GM12892 (cell line): ENCODE results near the gene KCTD8. TPM values are rescaled to one million over a fixed set of nuclear protein-coding genes. Genes with fewer than 3 reads are reported as not detected.

ENCODE experiments used
- DNase-seq: peaks from one replicate; pipeline ENCODE4 v3.0.0; 2011; ENCODE audit not compliant: insufficient read length
- FAIRE-seq: peaks from 2 replicates; lab custom pipeline; 2011; peaks lifted over from hg19 to GRCh38; lab: Jason Lieb, UNC
- POLR2A ChIP-seq: IDR thresholded peaks from 2 replicates; pipeline ENCODE4 v1.6.1; 2011; ENCODE audit warnings: low read depth, low read length, control low read depth
- POLR2AphosphoS5 ChIP-seq: IDR thresholded peaks from 2 replicates; pipeline ENCODE4 v1.6.1; 2011; ENCODE audit warnings: low read depth, low read length, control low read depth
- TAF1 ChIP-seq: IDR thresholded peaks from 2 replicates; pipeline ENCODE4 v1.6.1; 2011; ENCODE audit warnings: low read depth, mild to moderate bottlenecking, control low read depth, low read length, borderline replicate concordance
- polyA plus RNA-seq: library from polyadenylated mRNA; unstranded; fragments of >200 nt; gene quantifications from one replicate; pipeline ENCODE4 v1.2.1, GENCODE V29; 2012; ENCODE audit warnings: missing spikeins, inconsistent platforms; ENCODE audit not compliant: missing spikeins

The KCTD8 gene
- polyA plus RNA-seq: not detected

- FAIRE-seq: no peak
- no peak for TF ChIP-seq TAF1
- peak; percentile 54 for DNase-seq
These were observed at the start of gene KCTD8 for GRCh38 chr4:44448521-44449461. Gene KCTD8, minus strand, starts transcription at chr4:44448809.

DNA sequence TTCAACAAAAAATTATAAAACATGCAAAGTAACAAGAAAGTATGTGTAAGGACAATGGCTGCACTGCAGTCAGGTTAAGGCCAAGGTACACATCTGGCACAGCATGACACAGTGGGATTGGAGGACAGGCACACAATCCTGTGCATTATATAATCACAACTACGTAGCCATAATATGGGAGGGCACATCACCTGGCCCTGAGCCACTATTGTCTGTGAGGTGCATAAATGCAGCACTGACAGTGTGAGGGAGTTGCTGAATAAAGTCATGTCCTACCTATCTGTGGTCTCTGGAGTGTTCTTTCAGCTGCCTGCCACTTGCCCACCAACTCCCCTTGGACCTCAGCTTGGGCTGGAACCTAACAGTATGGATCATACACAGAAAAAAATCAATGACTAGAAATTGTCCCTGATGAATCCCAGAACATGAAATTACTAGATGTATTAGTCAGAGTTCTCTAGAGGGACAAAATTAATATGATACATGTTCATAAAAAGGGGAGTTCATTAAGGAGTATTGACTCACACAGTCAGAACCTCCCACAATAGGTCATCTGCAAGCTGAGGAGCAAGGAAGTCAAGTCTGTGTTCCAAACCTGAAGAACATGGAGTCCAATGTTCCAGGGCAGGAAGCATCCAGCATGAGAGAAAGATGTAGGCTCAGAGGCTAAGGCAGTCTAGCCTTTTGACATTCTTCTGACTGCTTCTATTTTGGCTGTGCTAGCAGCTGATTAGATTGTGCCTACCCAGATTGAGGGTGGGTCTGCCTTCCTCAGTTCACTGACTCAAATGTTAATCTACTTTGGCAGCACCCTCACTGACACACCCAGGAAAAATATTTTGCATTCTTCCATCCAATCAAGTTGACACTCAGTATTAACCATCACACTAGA is 46.4 kb upstream of the KCTD8 start:
- FAIRE-seq (no peak), DNase-seq (no peak)
- no peak for TF ChIP-seq POLR2A
- TF ChIP-seq POLR2AphosphoS5: no peak
- no peak for TF ChIP-seq TAF1

- FAIRE-seq: no peak
- TF ChIP-seq POLR2A (no peak), POLR2AphosphoS5 (no peak), TAF1 (no peak)
- no peak for DNase-seq
These were observed 45.3 kb upstream of the KCTD8 start for GRCh38 chr4:44493924-44494323.

DNA sequence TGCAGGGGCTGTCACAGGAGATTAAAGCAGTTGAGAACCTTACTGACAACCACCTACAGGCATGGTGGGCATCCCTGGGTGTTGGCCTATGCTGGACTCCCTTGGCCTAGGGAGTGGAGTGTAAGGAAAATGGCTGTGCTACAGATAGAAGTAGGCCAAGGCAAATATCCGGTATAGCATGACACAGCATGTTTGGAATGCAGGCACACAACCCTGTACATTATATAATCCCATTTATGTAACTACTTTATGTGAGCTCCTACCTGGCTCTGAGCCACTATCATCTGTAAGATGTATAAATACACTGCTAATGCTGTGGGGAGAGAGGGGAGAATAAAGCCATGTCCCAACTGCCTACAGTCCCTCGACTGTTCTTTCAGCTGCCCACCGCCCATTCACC is 38.7 kb upstream of the KCTD8 start:
- FAIRE-seq (no peak), DNase-seq (no peak)
- no peak for TF ChIP-seq POLR2AphosphoS5
- TF ChIP-seq TAF1: no peak
- TF ChIP-seq POLR2A: no peak

- no peak for TF ChIP-seq POLR2A
- no peak for TF ChIP-seq TAF1
- TF ChIP-seq POLR2AphosphoS5: no peak
- no peak for DNase-seq
- FAIRE-seq: no peak
These were observed 31.1 kb upstream of the KCTD8 start for GRCh38 chr4:44479731-44480130.

DNA sequence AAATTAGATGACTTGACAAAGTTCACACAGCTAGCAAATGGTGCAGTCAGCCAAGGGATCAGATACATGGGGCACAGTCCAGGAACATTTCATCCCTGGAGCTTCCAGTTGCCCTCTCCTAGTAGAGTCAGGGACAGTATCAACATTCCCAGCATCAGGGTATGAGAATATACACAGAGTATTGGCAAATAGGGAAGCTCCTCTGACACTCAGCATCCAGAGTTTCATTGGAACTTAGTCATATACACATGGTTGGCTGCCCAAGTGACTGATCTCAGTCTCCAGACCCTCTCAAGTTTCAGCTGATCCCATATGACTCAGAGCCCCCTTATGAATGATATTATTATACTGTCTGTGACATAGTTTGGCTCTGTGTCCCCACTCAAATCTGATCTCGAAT is 13.7 kb upstream of the KCTD8 start:
- FAIRE-seq: no peak
- no peak for DNase-seq

DNA sequence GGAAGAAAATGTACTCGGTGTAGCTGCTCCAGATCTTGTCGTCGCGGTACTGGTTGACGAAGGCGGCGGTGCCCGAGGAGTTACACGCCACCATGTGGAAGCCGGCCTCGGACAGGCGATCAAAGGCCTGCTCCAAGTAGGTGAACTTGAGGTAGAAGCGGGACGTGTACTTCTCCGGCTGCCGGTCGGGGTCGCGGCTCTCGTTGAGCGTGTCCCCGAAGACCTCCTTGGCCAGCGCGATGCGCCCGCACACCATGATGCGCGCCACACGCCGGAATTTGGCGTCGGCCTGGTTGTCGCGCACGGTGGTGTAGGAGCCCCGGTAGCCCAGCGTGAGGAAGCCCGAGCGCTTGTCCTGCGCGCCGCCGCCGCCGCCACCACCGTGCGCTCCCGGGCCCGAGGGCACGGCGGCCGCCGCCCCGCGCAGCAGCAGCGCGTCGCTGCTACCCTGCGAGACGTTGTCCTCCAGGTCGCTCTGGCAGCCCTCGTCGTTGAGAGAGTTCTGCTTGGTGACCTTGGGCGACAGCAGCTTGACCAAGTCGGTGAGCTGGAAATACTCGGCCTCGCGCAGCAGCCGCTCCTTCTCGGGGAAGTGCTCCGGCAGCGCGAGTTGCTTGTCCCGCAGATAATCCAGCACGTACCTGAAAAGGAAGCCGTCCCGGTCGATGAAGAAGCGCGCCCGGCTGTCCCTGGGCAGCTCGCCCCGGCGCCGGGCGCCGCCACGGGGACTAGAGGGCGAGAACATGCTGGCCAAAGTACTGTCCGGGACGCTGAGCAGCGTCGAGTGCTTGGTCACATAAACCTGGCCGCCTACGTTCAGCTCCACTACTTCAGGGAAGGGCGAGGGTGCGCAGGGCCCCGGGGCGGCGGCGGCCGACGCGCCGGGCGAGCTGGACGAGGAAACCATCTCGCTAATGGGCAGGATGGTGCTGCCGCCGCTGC is 775 bp downstream of the KCTD8 start:
- FAIRE-seq: no peak
- DNase-seq: no peak
- TF ChIP-seq TAF1 (no peak), POLR2AphosphoS5 (no peak), POLR2A (no peak)

More for the DNA sequence above, 13.7 kb upstream of the KCTD8 start:
- TF ChIP-seq POLR2AphosphoS5: no peak
- TF ChIP-seq TAF1: no peak
- TF ChIP-seq POLR2A: no peak

- no peak for DNase-seq
- no peak for FAIRE-seq
- TF ChIP-seq POLR2A (no peak), TAF1 (no peak), POLR2AphosphoS5 (no peak)
These were observed 1.6 kb downstream of the KCTD8 start for GRCh38 chr4:44446801-44447562.

DNA sequence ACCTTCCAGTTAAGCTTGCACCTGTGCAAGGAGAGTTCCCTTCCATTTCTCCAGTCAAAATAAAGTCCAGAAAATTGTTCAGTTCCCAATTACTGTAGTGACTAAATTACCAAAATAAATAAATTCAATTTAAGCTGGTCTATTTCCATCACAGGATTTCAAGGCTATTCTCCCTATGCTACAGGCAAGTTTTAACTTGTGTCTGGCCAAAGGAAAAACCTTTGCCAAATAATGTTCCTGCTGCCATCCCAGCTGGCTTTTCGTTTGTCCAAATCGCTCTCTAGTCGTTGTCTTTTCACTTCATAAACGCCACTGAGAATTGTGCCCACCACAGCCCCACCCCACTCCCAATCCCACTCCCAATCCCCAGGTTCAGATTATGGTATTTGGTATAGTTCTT is 2.4 kb downstream of the KCTD8 start:
- FAIRE-seq: no peak

DNA sequence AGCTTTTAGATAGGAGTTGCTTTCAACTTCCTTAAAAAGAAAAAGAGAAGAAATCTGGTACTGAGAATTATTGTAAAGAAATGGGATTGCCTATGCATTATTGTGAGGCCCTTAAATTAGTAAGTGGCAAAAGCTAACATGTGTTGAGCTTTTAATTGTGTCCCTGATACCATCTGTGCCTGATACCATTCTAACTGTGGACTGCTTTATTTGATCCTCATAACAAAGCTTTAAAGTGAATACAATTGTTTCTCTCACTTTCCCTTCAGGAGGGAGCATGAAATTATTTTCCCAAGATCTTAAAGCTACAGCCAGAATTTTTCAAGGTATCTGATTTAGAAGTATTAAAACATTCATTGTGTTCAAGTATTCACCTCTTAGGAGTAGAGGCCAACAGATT is 9.9 kb downstream of the KCTD8 start:
- no peak for FAIRE-seq
- DNase-seq: no peak
- TF ChIP-seq TAF1 (no peak), POLR2AphosphoS5 (no peak), POLR2A (no peak)

More for the DNA sequence above, 2.4 kb downstream of the KCTD8 start:
- no peak for TF ChIP-seq POLR2AphosphoS5
- TF ChIP-seq TAF1: no peak
- TF ChIP-seq POLR2A: no peak
- no peak for DNase-seq
